DLD1 (cell line): ENCODE data around the gene ZSWIM3.
"Not testable (repeated sequence)": the region's sequence is repeated elsewhere in the genome, so short reads cannot be mapped to it uniquely, and the experiment has no call there.

Source experiments
- in situ Hi-C: cut with HindIII; loops from 2 replicates; pipeline ENCODE4 v1.10.0; 2017; ENCODE audit warnings: low sequenced_read_pairs

Gene ZSWIM3

GRCh38 chr20:45888681-45889080 is 31.3 kb downstream of the ZSWIM3 start:
- in situ Hi-C loops: no loop called here

DNA sequence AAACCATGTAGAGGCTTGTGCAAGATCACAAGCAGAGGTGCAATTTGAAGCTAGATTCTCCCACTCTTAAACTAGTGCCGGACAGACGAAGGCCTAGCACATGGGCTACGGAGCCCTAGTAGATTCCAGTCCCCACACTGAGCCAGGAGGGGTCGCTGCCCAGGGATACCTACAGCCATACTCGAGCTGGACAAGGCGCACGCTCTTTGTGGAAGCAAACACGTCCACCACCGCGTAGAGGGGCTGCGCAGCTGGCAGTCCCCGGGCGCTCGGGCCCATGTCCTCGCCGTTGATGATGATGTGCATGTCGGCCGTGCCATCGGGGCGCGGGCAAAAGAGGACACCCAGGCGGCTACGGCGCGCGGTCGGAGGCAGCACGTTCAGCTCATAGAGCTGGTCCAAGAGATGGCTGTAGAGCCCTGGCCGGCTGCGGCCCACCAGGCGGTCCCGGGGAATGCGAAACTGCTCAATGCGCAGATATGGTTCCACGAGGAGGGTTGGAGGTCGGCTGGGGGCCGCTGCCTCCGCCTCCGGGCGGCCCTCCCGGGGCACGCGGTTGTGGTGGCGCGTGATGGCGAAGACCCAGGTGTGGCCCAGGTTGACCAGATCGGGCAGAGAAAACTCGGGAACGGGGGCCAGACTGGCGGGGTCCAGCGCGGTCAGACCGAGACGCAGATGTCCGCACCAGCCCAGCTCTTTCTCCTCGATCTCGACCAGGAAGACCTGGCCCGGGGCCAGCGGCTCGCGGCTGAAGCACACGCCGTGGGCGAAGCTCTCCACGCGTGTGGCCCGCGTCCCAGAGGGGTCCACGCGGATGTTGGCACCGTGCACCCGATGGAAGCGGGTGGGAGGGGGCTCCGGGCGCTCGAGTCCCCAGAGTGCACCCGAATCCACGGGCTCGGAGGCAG is 32.9 kb downstream of the ZSWIM3 start:
- in situ Hi-C loops: no loop called here

- in situ Hi-C loops: no loop called here
These were observed 33.9 kb downstream of the ZSWIM3 start, which contains the start of the genes CTSA and NEURL2 for GRCh38 chr20:45890985-45891983. Gene CTSA (plus strand): TSS chr20:45891335. CDS start chr20:45891569, 234 bp downstream. Gene NEURL2 (minus strand): TSS chr20:45891208. CDS start chr20:45890991, 217 bp downstream.

DNA sequence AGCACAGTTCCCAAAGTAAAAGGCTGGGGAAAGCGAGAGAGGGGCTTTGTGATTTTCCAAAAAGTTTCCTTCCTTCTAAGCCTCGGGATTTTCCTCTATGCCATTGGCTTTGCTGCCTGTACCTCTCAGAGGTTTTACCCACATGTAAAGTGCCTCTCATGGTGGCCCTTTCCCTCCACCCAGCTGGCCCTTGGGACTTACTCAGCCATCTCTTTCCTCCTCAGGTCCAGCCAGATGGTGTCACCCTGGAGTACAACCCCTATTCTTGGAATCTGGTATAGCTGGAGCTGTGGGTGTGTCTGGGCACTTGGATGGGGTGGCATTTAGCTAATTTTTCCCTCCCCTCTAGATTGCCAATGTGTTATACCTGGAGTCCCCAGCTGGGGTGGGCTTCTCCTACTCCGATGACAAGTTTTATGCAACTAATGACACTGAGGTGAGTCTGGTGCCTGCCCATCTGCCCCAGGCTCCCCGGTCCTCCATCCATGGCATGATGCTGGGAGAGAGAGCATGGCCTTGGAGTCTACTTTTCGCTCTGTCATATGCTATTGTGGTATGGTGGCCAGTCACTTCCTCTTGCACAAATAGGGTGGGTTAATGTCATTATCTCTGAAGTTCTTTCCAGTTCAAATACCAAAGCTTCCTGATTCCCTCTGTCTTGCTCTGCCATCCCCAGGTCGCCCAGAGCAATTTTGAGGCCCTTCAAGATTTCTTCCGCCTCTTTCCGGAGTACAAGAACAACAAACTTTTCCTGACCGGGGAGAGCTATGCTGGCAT is 34.8 kb downstream of the ZSWIM3 start:
- in situ Hi-C loops: no loop called here

DNA sequence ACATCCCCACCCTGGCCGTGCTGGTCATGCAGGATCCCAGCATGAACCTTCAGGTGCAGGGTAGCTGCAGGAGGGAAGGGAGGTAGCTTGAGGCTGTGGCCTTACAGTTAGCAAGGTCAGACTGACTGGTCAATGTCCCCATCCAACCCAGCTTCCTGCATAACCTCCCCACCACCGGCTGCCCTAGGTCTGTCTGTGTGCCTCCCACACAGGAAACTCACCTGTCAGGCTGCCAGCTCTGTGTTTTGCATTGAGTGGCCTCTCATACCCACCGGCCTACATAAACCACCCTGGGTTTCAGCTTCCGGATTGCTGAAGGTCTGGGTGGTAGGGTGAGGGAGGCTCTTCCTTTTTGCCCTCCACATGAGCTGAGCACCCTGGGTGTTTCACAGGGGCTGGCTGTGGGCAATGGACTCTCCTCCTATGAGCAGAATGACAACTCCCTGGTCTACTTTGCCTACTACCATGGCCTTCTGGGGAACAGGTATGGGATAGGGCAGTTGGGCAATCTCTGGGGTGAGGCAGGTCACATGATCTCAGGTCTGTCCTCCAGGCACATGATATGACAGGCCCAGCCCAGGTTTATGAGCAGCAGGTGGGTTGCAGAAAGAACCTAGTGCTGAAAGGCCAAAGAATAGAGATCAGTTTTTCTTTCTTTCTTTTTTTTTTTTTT is 35.5 kb downstream of the ZSWIM3 start:
- in situ Hi-C loops: no loop called here

DNA sequence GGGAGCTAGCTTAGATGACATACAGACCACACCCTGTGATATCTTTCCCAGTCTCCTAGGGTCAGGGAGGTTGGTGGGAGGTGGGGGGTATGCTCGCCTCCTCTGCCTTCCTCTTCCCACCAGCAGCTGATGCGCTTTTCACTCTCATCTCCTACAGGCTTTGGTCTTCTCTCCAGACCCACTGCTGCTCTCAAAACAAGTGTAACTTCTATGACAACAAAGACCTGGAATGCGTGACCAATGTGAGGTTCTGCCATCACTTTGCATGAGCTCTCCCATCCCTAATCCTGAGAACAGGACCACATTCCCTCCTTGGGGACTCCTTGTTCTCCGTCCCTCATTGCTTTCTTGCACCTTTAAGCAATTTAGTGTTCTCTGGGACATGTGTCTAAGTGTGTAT is 36.4 kb downstream of the ZSWIM3 start:
- in situ Hi-C loops: no loop called here

- in situ Hi-C loops: no loop called here
These were observed 37.4 kb downstream of the ZSWIM3 start for GRCh38 chr20:45894797-45895196.

DNA sequence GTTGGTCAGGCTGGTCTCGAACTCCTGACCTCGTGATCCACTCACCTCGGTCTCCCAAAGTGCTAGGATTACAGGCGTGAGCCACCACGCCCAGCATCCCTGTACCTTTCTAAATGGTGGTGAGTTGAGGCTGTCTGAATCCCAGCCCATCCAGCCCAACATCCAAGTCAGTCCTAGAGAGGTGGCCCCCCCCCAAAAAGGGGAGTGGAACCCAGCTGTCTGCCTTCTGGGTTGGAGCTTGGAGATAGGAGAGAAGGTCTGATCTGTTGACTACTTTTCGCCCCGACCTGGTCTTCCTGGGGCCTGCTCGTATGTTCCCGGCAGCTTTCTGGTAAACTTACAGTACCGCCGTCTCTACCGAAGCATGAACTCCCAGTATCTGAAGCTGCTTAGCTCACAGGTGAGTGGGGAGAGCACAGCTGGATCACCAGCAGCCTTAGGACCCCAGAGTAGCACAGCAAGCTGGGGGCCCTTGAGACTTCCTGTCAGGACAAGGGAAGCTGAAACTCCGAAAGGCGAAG is 39.3 kb downstream of the ZSWIM3 start:
- in situ Hi-C loops: no loop called here

DNA sequence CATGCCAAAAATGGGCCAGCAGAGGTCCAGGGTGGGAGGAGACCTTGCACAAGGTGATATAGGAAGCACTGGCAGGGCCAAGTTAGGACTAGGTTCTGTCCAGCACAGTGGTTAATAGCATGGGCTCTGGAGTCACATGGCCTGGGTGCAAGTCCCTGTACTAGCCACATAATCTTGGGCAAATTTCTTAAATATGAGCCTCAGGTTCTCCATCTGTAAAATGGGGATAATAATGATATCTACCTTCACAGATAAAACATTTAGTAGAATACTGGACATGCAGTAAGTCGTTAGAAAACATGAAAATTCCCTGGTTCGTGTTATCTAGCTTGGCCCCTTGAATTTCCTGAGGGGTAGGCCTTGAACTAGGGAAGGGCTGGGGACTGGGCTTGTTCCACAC is 39.9 kb downstream of the ZSWIM3 start:
- in situ Hi-C loops: no loop called here

DNA sequence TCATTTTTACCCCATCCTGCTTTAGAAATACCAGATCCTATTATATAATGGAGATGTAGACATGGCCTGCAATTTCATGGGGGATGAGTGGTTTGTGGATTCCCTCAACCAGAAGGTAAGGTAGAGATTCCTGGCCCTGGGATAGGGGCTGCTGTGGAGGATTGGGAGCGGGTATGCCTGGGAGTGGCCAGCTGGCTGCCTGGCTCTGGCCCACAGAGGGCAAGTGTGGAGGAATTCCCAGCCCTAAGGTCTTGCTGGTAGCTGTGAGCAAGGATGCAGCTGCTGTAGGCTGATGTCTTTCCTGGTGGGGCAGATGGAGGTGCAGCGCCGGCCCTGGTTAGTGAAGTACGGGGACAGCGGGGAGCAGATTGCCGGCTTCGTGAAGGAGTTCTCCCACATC is 40.3 kb downstream of the ZSWIM3 start:
- in situ Hi-C loops: no loop called here

- in situ Hi-C loops: no loop called here
These were observed 40.9 kb downstream of the ZSWIM3 start for GRCh38 chr20:45898285-45898684.

GRCh38 chr20:45899046-45899835 is 41.8 kb downstream of the ZSWIM3 start:
- in situ Hi-C loops: no loop called here

DNA sequence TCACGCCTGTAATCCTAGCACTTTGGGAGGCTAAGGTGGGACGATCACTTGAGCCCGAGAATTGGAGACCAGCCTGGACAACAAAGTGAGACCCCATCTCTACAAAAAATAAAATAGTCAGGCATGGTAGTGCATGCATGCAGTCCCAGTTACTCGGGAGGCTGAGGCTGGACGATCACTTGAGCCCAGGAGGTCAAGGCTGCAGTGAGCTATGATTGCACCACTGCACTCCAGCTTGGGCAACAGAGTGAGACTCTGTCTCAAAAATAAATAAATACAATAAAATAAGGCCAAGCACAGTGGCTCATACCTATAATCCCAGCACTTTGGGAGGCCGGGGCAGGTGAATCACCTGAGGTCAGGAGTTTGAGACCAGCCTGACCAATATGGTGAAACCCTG is 43.9 kb downstream of the ZSWIM3 start:
- in situ Hi-C loops: not testable (repeated sequence)

DNA sequence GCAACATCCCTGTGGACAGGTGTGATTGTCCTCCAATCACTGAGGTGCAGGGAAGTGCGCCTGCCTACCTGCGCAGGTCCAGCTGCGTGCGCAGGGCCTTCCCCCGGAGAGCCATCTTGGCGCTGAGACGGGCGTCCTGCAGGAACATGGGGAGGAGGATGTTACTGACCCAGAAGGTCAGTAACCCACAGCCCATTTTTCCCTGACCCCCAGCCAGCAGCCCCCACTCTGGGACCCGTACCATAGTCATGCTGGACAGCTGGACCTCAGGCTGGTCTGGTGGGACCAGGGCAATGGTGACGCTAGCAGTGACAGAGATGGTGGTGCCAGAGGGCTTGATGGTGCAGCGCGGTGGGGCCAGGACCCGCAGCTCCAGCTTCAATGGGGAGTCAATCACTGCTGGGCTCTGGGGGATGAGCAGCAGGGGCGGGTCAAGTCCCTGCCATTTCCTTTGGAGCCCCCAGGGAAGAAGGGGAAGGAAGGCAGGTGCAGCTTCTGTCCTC is 44.8 kb downstream of the ZSWIM3 start:
- in situ Hi-C loops: no loop called here

DNA sequence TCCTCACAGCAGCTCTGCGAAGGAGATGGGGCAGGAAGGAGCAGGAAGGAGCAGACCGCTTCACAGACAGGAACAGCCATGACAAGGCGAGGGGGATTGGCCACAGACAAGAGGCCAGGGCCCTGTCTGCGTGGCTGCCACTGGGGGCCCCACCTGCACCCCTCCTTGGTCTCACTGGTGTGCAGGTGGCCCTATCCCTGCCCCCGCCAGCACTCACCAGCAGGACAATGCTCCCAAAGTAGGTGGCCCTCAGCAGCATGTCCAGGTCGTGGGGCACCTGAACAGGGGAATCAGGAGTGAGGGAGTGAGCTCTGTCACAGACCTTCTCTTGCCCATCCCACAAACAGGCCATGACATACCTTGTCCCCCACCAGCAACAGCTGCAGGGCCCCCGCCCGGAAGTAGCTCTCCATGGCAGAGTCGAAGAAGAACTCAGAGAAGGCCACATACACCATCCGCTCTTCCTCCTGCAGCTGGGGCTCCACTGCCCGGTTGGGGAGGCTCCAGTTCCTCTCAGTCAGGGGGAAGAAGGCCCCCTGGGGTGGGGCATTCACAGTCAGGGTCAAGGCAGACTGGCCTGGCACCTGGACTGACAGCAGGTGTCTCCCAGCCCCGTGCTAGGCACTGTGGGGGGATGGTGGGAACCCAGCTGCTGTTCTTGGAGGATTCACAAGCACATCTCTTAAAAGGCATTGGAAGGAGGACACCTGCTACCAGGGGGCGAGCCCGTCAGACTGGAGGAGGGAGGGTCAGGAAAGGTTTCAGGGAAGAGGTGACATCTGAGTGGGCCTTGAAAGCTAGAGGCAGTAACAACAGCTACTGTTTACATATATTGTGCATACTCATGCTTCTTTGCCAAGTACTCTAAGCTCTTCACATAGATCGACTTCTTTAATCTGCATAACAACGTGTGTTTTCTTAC is 47.4 kb downstream of the ZSWIM3 start:
- in situ Hi-C loops: no loop called here

DNA sequence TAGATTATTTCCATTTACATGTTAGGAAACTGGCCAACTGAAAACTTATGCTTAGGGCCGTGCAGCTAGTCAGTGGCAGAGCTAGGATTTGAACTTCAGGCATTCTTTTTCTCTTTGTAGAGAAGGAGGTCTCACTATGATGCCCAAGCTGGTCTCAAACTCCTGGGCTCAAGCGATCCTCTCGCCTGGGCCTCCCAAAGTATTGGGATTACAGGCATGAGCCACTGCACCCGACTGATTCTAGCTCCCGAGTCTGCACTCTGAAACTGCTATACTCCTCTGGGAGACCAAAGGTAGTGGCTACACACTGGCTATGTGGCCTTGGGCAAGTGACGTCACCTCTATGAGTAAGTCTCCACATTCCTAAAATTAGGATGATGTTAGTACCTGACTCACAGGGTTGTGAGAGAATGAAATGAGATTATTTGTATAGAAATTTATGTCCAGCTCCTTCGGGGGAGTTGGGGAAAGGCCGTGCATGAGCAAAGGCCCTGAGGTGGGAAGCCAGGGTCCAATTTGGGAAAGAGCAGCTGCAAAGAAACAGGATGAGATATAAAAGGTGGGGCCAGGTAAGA is 48.2 kb downstream of the ZSWIM3 start:
- in situ Hi-C loops: no loop called here

- in situ Hi-C loops: no loop called here
These were observed 50.0 kb downstream of the ZSWIM3 start for GRCh38 chr20:45907219-45907948.
